ENCODE results near the gene ZNF268.
"Not testable (repeated sequence)": the region's sequence is repeated elsewhere in the genome, so short reads cannot be mapped to it uniquely, and the experiment has no call there.

The ZNF268 gene

DNA sequence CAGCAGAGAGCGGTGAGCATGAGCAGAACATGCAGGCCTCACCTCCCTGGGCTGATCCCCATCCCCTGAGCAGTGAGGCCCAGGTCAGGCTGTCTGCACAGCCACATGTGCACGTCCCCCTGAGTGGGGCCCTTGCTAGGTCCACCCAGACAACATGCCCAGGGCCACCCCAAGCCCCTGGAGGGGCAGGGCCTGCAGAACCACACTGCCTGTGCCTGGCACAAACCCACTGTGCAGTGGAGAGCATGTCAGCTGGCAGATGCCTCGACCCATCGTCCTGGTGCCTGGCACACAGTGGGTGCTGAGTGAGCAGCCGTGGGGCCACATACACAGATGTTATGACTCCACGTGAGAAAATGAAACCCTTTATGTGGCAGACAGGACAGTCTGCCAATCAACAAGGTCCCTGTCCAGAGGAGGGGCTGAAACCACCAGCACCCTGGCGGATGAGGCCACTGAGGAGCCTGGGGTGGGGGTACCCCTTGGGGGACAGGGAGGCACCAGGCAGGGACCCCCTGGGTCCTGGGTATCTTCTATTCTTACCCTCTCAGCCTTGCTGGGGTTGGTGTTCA lies 46.1 kb downstream of the ZNF268 start:
- H3K36me3 ChIP-seq (ENCODE audit: insufficient read depth, low read depth, low read length) = no peaks in the 10 kb centered on the region
- H3K4me3 ChIP-seq (ENCODE audit: low read length) = no peak overlapping the region
- H3K9me3 ChIP-seq (ENCODE audit: insufficient read depth, low read depth, low read length) = peaks cover 89% of the 10 kb centered on the region
- H3K27me3 ChIP-seq (ENCODE audit: insufficient read depth, low read length) = no peaks in the 10 kb centered on the region
- no peak overlapping the region for H3K9ac ChIP-seq (ENCODE audit: low read depth, low read length)
- H3K27ac ChIP-seq (ENCODE audit: low read length) = no peak overlapping the region
- H3K4me1 ChIP-seq (ENCODE audit: insufficient read depth, low read length) = no peaks in the 10 kb centered on the region

DNA sequence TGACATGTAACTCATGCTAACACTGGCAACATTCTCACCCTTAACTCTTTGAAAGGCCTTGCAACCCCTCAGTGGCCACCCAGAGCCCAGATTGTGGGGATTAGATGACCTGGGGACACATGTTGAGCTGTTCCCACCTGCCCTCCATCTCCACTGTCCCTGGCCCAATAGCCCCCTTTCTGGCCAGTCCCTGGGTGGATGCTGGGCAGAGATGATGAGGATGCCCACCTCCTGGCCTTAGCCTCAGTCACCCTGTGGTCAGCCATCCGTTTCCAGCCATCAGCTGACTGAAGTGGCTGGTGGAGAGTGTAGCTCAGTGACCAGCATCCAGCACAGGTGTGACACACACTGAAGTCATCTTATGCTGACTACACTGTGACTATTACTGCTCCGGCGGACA lies 49.7 kb downstream of the ZNF268 start:
- Histone ChIP-seq H3K36me3 (ENCODE audit: insufficient read depth, low read depth, low read length) (no peaks in the 10 kb centered on the region), H3K9ac (ENCODE audit: low read depth, low read length) (no peak overlapping the region), H3K4me3 (ENCODE audit: low read length) (no peak overlapping the region), H3K4me1 (ENCODE audit: insufficient read depth, low read length) (no peaks in the 10 kb centered on the region), H3K27me3 (ENCODE audit: insufficient read depth, low read length) (no peaks in the 10 kb centered on the region), H3K27ac (ENCODE audit: low read length) (no peak overlapping the region), H3K9me3 (ENCODE audit: insufficient read depth, low read depth, low read length) (peaks cover 89% of the 10 kb centered on the region)

DNA sequence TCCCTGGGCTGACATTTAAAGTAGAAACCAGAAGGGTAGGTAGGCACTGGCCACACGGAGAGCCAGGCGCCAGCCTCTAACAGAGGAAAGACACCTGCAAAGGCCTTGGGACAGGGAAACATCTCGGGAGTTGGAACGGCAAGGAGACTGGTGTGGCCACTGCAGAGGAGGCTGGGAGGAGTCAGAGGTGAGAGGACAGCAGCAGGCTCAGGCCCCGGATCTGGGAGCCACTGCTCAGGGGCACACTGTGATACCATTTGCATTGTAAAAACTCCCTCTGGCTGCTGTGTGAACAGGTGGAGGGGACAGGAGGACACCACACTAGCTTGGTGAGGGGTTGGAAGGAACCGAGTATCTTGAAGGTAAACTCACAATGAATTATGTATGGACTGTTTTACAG lies 51.7 kb downstream of the ZNF268 start:
- H3K27ac ChIP-seq (ENCODE audit: low read length) = no peak overlapping the region
- H3K4me1 ChIP-seq (ENCODE audit: insufficient read depth, low read length) = no peaks in the 10 kb centered on the region
- no peak overlapping the region for H3K9ac ChIP-seq (ENCODE audit: low read depth, low read length)
- peaks cover 78% of the 10 kb centered on the region for H3K9me3 ChIP-seq (ENCODE audit: insufficient read depth, low read depth, low read length)
- H3K4me3 ChIP-seq (ENCODE audit: low read length) = no peak overlapping the region
- H3K36me3 ChIP-seq (ENCODE audit: insufficient read depth, low read depth, low read length) = no peaks in the 10 kb centered on the region
- H3K27me3 ChIP-seq (ENCODE audit: insufficient read depth, low read length) = no peaks in the 10 kb centered on the region

DNA sequence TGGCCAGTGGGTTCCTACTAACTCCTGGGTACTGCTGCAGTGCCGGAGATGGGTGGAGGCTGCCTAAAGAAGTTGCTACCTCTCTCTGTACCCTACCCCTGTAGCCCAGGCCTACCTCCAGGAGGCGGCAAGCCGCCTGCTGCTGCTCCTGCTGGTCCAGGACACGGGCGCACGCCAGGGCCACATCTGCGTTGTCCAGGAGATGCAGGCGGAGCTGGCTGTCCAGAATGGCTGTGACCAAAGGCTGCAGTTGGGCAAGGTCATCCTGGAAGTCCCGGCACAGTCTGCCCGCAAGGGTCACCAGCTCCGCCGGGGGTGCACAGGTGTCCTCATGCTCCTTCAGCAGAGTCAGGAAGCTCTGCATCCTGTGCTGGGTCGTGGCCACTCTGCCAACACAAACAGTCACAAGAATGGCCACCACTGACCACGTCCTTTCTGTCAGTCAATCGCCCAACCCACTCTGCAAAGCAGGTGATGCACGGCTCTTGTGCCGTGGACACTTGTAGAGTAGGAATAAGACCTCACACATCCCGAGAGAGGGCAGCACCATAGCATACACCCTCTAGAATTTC lies 52.8 kb downstream of the ZNF268 start:
- no peak overlapping the region for H3K4me3 ChIP-seq (ENCODE audit: low read length)
- peaks cover 74% of the 10 kb centered on the region for H3K9me3 ChIP-seq (ENCODE audit: insufficient read depth, low read depth, low read length)
- no peaks in the 10 kb centered on the region for H3K36me3 ChIP-seq (ENCODE audit: insufficient read depth, low read depth, low read length)
- no peaks in the 10 kb centered on the region for H3K4me1 ChIP-seq (ENCODE audit: insufficient read depth, low read length)
- no peaks in the 10 kb centered on the region for H3K27me3 ChIP-seq (ENCODE audit: insufficient read depth, low read length)
- H3K9ac ChIP-seq (ENCODE audit: low read depth, low read length) = no peak overlapping the region
- H3K27ac ChIP-seq (ENCODE audit: low read length) = no peak overlapping the region

- Histone ChIP-seq H3K27ac (ENCODE audit: low read length) (no peak overlapping the region), H3K9me3 (ENCODE audit: insufficient read depth, low read depth, low read length) (peaks cover 74% of the 10 kb centered on the region), H3K4me3 (ENCODE audit: low read length) (no peak overlapping the region), H3K4me1 (ENCODE audit: insufficient read depth, low read length) (no peaks in the 10 kb centered on the region), H3K27me3 (ENCODE audit: insufficient read depth, low read length) (no peaks in the 10 kb centered on the region), H3K36me3 (ENCODE audit: insufficient read depth, low read depth, low read length) (no peaks in the 10 kb centered on the region), H3K9ac (ENCODE audit: low read depth, low read length) (no peak overlapping the region)
These were observed 53.7 kb downstream of the ZNF268 start for GRCh38 chr12:133234971-133235370.

- no peaks in the 10 kb centered on the region for H3K36me3 ChIP-seq (ENCODE audit: insufficient read depth, low read depth, low read length)
- no peak within 1 kb of the TSS for H3K4me3 ChIP-seq (ENCODE audit: low read length)
- no peaks in the 10 kb centered on the region for H3K4me1 ChIP-seq (ENCODE audit: insufficient read depth, low read length)
- H3K9ac ChIP-seq (ENCODE audit: low read depth, low read length) = no peak within 1 kb of the TSS
- H3K9me3 ChIP-seq (ENCODE audit: insufficient read depth, low read depth, low read length) = peaks cover 75% of the 10 kb centered on the region
- no peaks in the 10 kb centered on the region for H3K27me3 ChIP-seq (ENCODE audit: insufficient read depth, low read length)
- H3K27ac ChIP-seq (ENCODE audit: low read length) = no peak within 1 kb of the TSS
These were observed 54.3 kb downstream of the ZNF268 start, which contains the start of gene ANHX for GRCh38 chr12:133235401-133236112. ANHX (minus strand) TSS chr12:133235877; CDS start chr12:133234356, 1,521 bp downstream.

GRCh38 chr12:133236144-133236543 lies 54.8 kb downstream of the ZNF268 start:
- no peak overlapping the region for H3K4me3 ChIP-seq (ENCODE audit: low read length)
- H3K9ac ChIP-seq (ENCODE audit: low read depth, low read length) = no peak overlapping the region
- H3K27me3 ChIP-seq (ENCODE audit: insufficient read depth, low read length) = no peaks in the 10 kb centered on the region
- no peak overlapping the region for H3K27ac ChIP-seq (ENCODE audit: low read length)
- H3K4me1 ChIP-seq (ENCODE audit: insufficient read depth, low read length) = no peaks in the 10 kb centered on the region
- H3K9me3 ChIP-seq (ENCODE audit: insufficient read depth, low read depth, low read length) = peaks cover 75% of the 10 kb centered on the region
- no peaks in the 10 kb centered on the region for H3K36me3 ChIP-seq (ENCODE audit: insufficient read depth, low read depth, low read length)

GRCh38 chr12:133236556-133236955 lies 55.3 kb downstream of the ZNF268 start:
- Histone ChIP-seq H3K36me3 (ENCODE audit: insufficient read depth, low read depth, low read length) (no peaks in the 10 kb centered on the region), H3K9ac (ENCODE audit: low read depth, low read length) (no peak overlapping the region), H3K4me3 (ENCODE audit: low read length) (no peak overlapping the region), H3K9me3 (ENCODE audit: insufficient read depth, low read depth, low read length) (peaks cover 75% of the 10 kb centered on the region), H3K4me1 (ENCODE audit: insufficient read depth, low read length) (no peaks in the 10 kb centered on the region), H3K27me3 (ENCODE audit: insufficient read depth, low read length) (no peaks in the 10 kb centered on the region), H3K27ac (ENCODE audit: low read length) (no peak overlapping the region)

DNA sequence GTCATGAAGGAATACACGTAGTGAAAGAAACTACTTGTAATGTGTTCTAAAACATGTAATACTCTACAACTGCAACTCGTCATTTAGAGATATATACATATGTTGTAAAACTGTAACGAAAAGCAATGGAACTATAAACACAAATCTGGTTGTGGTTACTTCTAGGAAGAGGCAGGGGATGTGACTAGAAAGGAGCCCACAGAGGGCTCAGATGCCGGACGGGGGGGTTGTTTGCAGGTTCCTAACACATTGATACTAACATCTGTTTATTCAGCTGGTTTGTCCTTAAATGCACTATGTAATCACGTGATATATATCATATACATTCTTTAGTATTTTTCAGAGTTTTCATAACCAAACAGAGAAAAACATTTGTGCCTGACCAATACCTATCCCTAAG lies 70.4 kb downstream of the ZNF268 start:
- H3K9ac ChIP-seq (ENCODE audit: low read depth, low read length) = no peak overlapping the region
- no peaks in the 10 kb centered on the region for H3K27me3 ChIP-seq (ENCODE audit: insufficient read depth, low read length)
- H3K27ac ChIP-seq (ENCODE audit: low read length) = no peak overlapping the region
- no peak overlapping the region for H3K4me3 ChIP-seq (ENCODE audit: low read length)
- H3K4me1 ChIP-seq (ENCODE audit: insufficient read depth, low read length) = no peaks in the 10 kb centered on the region
- peaks cover 48% of the 10 kb centered on the region for H3K9me3 ChIP-seq (ENCODE audit: insufficient read depth, low read depth, low read length)
- no peaks in the 10 kb centered on the region for H3K36me3 ChIP-seq (ENCODE audit: insufficient read depth, low read depth, low read length)

DNA sequence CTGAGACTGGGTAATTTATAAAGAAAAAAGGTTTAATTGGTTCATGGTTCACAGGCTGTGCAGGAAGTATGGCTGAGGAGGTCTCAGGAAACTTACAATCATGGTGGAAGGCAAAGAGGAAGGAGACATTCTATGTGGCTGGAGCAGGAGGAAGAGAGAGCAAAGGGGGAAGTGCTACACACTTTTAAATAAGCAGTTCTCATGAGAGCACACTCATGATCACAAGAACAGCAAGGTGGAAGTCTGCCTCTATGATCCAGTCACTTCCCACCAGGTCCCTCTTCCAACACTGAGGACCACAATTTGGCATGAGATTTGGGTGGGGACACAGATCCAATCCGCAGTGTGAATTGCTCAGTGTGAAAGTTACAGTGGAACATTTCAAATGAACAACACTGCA lies 74.5 kb downstream of the ZNF268 start:
- peaks cover 48% of the 10 kb centered on the region for H3K9me3 ChIP-seq (ENCODE audit: insufficient read depth, low read depth, low read length)
- H3K9ac ChIP-seq (ENCODE audit: low read depth, low read length); H3K4me3 ChIP-seq (ENCODE audit: low read length); H3K36me3 ChIP-seq (ENCODE audit: insufficient read depth, low read depth, low read length); H3K27me3 ChIP-seq (ENCODE audit: insufficient read depth, low read length); H3K27ac ChIP-seq (ENCODE audit: low read length); H3K4me1 ChIP-seq (ENCODE audit: insufficient read depth, low read length): not testable (repeated sequence)

GRCh38 chr12:133256321-133256720 lies 75.0 kb downstream of the ZNF268 start:
- H3K36me3 ChIP-seq (ENCODE audit: insufficient read depth, low read depth, low read length) = no peaks in the 10 kb centered on the region

DNA sequence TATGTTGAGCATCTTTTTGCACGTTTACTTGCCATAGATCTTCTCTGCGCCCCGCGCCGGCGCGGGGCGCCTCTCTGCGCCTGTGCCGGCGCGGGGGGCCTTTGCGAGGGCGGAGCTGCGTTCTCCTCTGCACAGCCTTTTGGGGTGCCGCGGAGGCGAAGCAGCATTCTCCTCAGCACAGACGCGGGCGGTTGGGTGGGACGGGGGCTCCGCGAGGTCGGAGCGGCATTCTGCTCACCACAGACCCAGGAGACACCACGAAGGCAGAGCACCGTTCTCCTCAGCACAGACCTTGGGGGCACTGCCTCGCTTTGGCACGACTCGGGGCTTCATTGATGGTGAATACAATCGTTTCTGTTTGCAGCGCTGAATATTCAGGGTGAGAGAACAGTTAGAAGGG lies 82.9 kb downstream of the ZNF268 start:
- no peaks in the 10 kb centered on the region for H3K4me1 ChIP-seq (ENCODE audit: insufficient read depth, low read length)
- no peaks in the 10 kb centered on the region; the same call in 1 of the 2 replicates for H3K9me3 ChIP-seq (ENCODE audit: insufficient read depth, low read depth, low read length)
- no peaks in the 10 kb centered on the region for H3K36me3 ChIP-seq (ENCODE audit: insufficient read depth, low read depth, low read length)
- no peak overlapping the region for H3K4me3 ChIP-seq (ENCODE audit: low read length)
- H3K27me3 ChIP-seq (ENCODE audit: insufficient read depth, low read length) = no peaks in the 10 kb centered on the region
- H3K27ac ChIP-seq (ENCODE audit: low read length) = no peak overlapping the region
- no peak overlapping the region for H3K9ac ChIP-seq (ENCODE audit: low read depth, low read length)

More at GRCh38 chr12:133256321-133256720, 75.0 kb downstream of the ZNF268 start:
- Histone ChIP-seq H3K4me3 (ENCODE audit: low read length) (no peak overlapping the region), H3K9me3 (ENCODE audit: insufficient read depth, low read depth, low read length) (peaks cover 44% of the 10 kb centered on the region), H3K27ac (ENCODE audit: low read length) (no peak overlapping the region), H3K27me3 (ENCODE audit: insufficient read depth, low read length) (no peaks in the 10 kb centered on the region), H3K4me1 (ENCODE audit: insufficient read depth, low read length) (no peaks in the 10 kb centered on the region), H3K9ac (ENCODE audit: low read depth, low read length) (no peak overlapping the region)

All from iPS-20b (cell line).